Tibial nerve (tissue), 4 donors: Measurements from ENCODE around the gene ADGRF5.
"Not testable (repeated sequence)": the region's sequence is repeated elsewhere in the genome, so short reads cannot be mapped to it uniquely, and the experiment has no call there.

Experiments used
- CTCF ChIP-seq, 5 experiments: fragments of 200-600 bp in 3 of 5; fragments of 450-650 bp in 2 of 5; sonication (generic) in 3 of 5; IDR thresholded peaks; one replicate each; pipeline ENCODE4 v1.5.1; 2016 to 2019; ENCODE audit warnings: antibody characterized with exemption in 5 of 5, mild to moderate bottlenecking in 3 of 5, moderate library complexity in 2 of 5
- EP300 ChIP-seq, 2 donors: sonication (generic); formaldehyde crosslinking; IDR thresholded peaks; one replicate each; pipeline ENCODE4 v1.6.1; 2017; ENCODE audit warnings: antibody characterized with exemption in 2 of 2, mild to moderate bottlenecking in 1 of 2
- POLR2A ChIP-seq, 2 donors: fragments of 450-650 bp; IDR thresholded peaks; one replicate each; pipeline ENCODE4 v1.6.1; 2017; ENCODE audit warnings: antibody characterized with exemption in 2 of 2, mild to moderate bottlenecking in 2 of 2, moderate library complexity in 2 of 2

- peak in 3 of 5 experiments; percentile 47 to 60 (median 55) for TF ChIP-seq CTCF (IDR thresholded peaks at IDR 0.05)
- TF ChIP-seq POLR2A, EP300 (IDR thresholded peaks at IDR 0.05): not testable (repeated sequence)
Observed at GRCh38 chr6:46855966-46856365, 65.8 kb downstream of the ADGRF5 start.
